Nephron progenitor cell (in vitro differentiated cells): ENCODE data around the gene UBN2.

Experiments used
- DNase-seq: peaks from one replicate; pipeline ENCODE4 v3.0.0; 2021
- H3K27ac Mint-ChIP-seq: 2 replicates; pipeline ENCODE4 v1.8.0; 2021; ENCODE audit warnings: mild to moderate bottlenecking, moderate library complexity, mixed read lengths
- H3K27me3 Mint-ChIP-seq: 2 replicates; pipeline ENCODE4 v1.8.0; 2021; ENCODE audit warnings: mild to moderate bottlenecking, low read depth, mixed read lengths; ENCODE audit not compliant: poor library complexity
- H3K36me3 Mint-ChIP-seq: 2 replicates; pipeline ENCODE4 v1.8.0; 2021; ENCODE audit warnings: low read depth, mixed read lengths
- H3K4me1 Mint-ChIP-seq: 2 replicates; pipeline ENCODE4 v1.8.0; 2021; ENCODE audit warnings: mixed read lengths
- H3K4me3 Mint-ChIP-seq: 2 replicates; pipeline ENCODE4 v1.8.0; 2021; ENCODE audit warnings: mild to moderate bottlenecking, moderate library complexity, mixed read lengths
- H3K9me3 Mint-ChIP-seq: 2 replicates; pipeline ENCODE4 v1.8.0; 2021; ENCODE audit warnings: mild to moderate bottlenecking, moderate library complexity, mixed read lengths
- CTCF ChIP-seq: fragments of 200-600 bp; sonication (generic); IDR thresholded peaks from 2 replicates; pipeline ENCODE4 v1.5.0; 2021; ENCODE audit warnings: antibody characterized with exemption

UBN2 gene

GRCh38 chr7:139334399-139335150 lies 103.5 kb downstream of the UBN2 start:
- H3K36me3 Mint-ChIP-seq, result peaks cover 6% of the 10 kb centered on the region
- no peak for TF ChIP-seq CTCF
- DNase-seq, result no peak

GRCh38 chr7:139339025-139339424 lies 108.0 kb downstream of the UBN2 start:
- Mint-ChIP-seq H3K27ac (no peak overlapping the region), H3K4me3 (peak overlapping the region; percentile 96), H3K9me3 (peaks cover 18% of the 10 kb centered on the region), H3K27me3 (peaks cover 18% of the 10 kb centered on the region), H3K36me3 (peaks cover 16% of the 10 kb centered on the region), H3K4me1 (peaks cover 21% of the 10 kb centered on the region)
- no peak for TF ChIP-seq CTCF
- no peak for DNase-seq

More at GRCh38 chr7:139334399-139335150, 103.5 kb downstream of the UBN2 start:
- Mint-ChIP-seq H3K27me3 (peaks cover 8% of the 10 kb centered on the region), H3K9me3 (peaks cover 8% of the 10 kb centered on the region), H3K4me1 (peaks cover under 1% of the 10 kb centered on the region), H3K27ac (no peak overlapping the region), H3K4me3 (no peak overlapping the region)

GRCh38 chr7:139339698-139340036 lies 108.6 kb downstream of the UBN2 start:
- no peak for TF ChIP-seq CTCF
- Mint-ChIP-seq H3K9me3 (peaks cover 18% of the 10 kb centered on the region), H3K4me1 (peaks cover 21% of the 10 kb centered on the region), H3K4me3 (peak overlapping the region; percentile 96), H3K36me3 (peaks cover 21% of the 10 kb centered on the region), H3K27ac (peak overlapping the region; percentile 100), H3K27me3 (peaks cover 18% of the 10 kb centered on the region)
- no peak for DNase-seq

GRCh38 chr7:139340037-139340807 lies 109.2 kb downstream of the UBN2 start:
- H3K27me3 Mint-ChIP-seq, result peaks cover 18% of the 10 kb centered on the region
- H3K27ac Mint-ChIP-seq, result peak overlapping the region; percentile 100
- peaks cover 26% of the 10 kb centered on the region for H3K36me3 Mint-ChIP-seq
- H3K4me3 Mint-ChIP-seq, result peak overlapping the region; percentile 96
- H3K4me1 Mint-ChIP-seq, result peaks cover 21% of the 10 kb centered on the region
- peak; percentile 93 for DNase-seq
- H3K9me3 Mint-ChIP-seq, result peaks cover 18% of the 10 kb centered on the region
- peak; percentile 57 for TF ChIP-seq CTCF

- DNase-seq, result no peak
- H3K9me3 Mint-ChIP-seq, result peaks cover 18% of the 10 kb centered on the region
- no peak for TF ChIP-seq CTCF
- peaks cover 21% of the 10 kb centered on the region for H3K4me1 Mint-ChIP-seq
- peak overlapping the region; percentile 96 for H3K4me3 Mint-ChIP-seq
- peaks cover 14% of the 10 kb centered on the region for H3K27me3 Mint-ChIP-seq
- H3K27ac Mint-ChIP-seq, result peak overlapping the region; percentile 100
- peaks cover 30% of the 10 kb centered on the region for H3K36me3 Mint-ChIP-seq
Observed at GRCh38 chr7:139340808-139341057, 109.7 kb downstream of the UBN2 start.
